HG03039 (cell line): ENCODE data around the gene PXDC1.
A peak's percentile ranks its signal among the peaks of the same experiment; 100 is the strongest.

ENCODE experiments used
- ATAC-seq: cut with Tn5 transposase; IDR thresholded peaks from one replicate; pipeline ENCODE4 v1.9.1; 2021; ENCODE audit warnings: mild to moderate bottlenecking, moderate library complexity; ENCODE audit not compliant: unreplicated experiment

The PXDC1 gene, protein sequence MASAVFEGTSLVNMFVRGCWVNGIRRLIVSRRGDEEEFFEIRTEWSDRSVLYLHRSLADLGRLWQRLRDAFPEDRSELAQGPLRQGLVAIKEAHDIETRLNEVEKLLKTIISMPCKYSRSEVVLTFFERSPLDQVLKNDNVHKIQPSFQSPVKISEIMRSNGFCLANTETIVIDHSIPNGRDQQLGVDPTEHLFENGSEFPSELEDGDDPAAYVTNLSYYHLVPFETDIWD

DNA sequence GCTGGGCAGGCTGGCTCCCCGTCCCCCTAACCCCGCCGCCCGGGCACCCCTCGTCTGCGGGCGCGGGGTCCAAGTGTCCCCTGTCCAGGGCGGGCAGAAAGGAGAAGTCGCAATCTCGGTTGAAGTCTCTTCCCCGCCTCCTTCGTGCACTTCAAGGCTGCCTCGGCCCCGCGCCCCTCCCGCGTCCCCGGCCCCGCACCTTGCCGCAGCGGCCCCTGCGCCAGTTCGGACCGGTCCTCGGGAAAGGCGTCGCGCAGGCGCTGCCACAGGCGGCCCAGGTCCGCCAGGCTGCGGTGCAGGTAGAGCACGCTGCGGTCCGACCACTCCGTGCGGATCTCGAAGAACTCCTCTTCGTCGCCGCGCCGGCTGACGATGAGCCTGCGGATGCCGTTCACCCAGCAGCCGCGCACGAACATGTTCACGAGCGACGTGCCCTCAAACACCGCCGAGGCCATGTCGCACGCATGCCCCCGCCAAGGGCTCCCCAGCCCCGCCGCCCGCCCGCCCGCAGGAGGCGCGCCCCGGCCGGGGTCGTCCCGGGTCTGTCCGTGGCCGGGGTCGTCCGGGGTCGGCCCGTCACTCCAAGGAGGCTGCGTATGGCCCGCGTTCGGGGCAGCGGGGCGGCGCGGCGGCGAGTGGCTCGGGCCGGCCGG, at the start of gene PXDC1:
TSS of gene PXDC1 (minus strand) at position 637 of the 653 bp plus-strand sequence. CDS start at position 455, 182 bp downstream.
- ATAC-seq = no peak

DNA sequence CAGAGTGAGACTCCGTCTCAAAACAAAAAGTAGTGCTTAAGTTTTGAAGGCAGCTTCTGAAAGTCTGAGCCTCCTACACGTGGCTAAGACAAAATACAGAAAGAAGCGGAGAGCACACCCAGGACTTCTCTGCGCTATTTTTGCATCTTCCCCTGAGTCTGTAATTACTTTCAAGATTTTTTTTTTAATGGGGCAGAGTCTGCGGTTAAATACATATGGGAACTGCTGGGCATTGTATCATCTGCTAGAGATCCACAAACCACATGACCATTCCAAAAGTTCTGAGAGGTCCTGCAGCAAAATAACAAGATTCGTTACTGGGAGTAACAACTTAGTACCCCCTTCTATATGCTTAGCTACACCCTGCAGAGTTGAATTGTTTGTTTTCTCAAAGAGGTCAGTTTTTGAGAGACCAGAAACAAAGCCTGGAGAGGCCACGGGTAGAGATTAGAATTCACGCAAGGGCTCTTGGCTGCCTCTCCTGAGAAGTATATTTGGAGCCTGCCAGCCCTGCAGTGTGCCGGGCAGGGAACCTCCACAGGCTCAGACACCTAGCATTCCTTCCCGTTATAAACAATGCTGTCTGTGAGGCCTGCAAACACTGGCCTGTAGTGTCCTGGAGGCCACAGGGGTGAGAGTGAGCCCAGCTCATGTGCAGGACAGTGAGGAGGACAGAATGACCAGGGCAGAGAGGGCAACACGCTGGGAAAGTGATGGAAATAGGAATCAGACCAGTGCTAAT, 49.5 kb upstream of the PXDC1 start:
- no peak for ATAC-seq

- ATAC-seq = no peak
Measured at GRCh38 chr6:3799719-3800118, 48.2 kb upstream of the PXDC1 start.

DNA sequence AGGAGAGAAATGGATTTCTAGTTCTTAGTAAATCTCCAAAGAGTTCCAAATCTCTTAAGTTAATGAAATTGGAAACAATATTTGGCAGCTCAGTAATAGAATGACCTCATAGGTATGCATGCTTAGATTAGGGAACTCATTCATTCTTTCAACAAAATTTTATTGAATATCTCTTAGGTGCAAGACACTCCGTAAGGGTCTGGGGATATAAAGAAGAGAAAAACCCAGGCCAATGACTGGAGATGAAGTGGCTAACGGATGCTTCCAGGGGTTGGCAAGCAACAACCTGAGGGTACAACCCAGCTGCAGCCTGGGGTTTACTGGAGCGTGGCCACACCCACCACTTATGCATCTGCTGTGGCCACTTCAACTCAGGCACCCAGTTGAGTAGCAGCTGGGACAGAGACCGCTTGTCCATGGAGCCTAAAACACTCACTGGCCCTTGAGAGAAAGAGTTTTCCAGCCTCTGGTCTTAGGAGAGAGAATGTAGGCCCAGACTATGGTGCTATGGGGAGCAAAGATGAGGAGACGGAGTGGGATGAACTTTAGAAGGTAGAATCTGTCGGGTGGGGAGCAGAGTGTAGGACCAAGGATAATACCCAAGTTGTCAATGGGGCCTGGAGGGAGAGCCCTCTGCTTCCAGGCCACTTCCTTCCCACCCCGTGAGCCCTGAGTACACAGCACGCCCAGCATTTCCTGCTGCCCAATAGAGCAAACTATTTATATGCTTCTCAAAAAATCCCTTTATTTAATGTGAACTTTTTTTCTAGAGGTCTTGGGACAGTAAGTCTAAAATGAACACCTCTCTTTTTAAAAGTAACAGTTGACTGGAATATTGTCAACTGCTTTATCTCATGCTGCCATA, 46.8 kb upstream of the PXDC1 start:
- no peak for ATAC-seq

DNA sequence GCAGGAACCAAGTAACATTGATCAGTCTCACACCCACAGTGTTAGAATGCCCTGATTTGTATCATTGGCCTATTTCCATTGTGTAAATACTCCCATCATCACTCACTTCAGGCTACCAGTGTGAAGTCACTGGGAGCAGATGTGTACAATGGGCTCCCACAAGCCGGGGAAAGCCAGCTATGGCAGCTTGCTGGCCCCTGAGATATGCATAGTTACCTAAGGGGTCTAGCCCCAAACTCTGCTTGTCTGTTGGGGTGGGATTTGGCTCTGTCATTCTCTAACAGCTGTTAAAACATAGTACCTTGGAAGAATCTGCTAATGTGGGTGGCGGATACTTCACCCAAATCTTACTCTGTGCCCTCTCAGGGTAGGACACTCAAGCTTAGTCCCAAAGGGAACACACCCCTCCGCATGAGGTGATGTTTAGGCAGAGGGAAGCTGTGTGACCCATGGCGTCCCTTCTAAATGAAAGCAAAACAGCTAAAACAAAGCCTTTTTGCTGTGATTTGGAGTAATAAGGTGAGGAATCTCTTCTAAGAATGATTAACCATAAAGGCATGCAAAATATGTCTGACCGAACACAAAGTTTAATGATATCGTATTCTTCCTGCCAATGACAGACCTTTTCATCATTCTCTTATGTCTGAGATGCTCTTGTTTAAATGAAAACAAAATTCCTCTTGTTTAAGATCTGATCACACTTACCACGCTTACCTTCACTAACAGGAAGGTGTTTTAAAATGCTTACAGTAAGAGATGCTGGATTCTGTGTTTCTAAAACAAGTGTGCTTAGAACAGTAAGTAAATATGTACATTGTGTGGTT, 45.9 kb upstream of the PXDC1 start:
- ATAC-seq = no peak

DNA sequence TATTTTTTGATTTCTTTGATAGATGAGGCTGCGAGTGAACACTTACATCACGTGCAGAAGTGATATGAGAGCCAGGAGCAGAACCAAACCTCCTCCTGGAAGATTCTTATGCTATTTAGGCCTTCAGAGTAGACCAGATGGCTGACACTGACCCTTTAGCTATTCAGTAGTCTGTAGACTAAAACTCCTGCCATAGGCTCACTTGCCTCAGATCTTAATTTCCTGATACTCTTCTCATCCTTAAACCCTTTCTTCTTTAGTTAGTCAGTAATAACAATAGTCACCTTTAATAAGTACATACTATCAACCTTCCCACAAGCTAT, 45.2 kb upstream of the PXDC1 start:
- ATAC-seq = no peak

DNA sequence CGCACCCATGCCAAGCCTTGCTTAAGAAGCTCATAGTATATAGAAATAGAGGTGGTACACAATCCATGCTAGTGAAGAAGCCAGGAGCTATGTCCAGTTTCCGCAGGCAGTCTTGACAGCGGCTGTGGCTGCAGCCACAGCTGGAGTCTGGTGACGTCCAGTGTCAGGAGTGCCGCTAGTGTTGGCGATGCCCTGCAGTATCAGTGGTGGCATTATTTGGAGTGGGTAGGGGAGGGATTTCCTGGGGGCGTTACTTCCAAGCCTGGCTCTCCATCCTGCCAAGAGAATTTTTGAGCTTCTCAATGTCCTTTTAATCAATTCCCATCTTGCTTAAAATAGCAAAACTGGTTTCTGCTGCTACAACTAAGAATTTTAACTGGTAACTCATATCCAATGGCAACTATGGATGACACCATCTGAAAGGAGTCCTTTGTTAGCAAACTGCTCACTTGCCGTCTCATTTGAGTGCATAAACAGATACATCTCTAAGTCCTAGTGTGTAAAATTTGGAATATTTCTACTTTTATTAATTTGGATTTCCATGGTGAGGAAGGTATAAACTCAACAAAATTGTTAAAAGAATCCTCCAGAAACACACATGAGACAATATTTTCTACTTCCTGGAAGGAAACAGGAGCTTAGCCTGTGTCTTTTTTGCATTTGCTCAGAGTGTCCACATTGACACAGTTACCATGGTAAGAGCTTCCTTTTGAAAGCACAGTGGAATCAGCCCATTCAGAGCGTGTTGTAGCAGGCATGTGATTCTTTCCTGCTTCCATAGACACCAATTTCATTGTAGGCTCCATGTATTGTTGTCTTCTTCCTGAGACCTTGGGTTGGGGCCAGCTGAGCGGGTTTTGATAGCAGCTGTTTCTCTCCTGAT, 44.6 kb upstream of the PXDC1 start:
- no peak for ATAC-seq

- ATAC-seq = peak; percentile 62
Measured at GRCh38 chr6:3794092-3794491, 42.6 kb upstream of the PXDC1 start.

- no peak for ATAC-seq
Measured at GRCh38 chr6:3793545-3793944, 42.0 kb upstream of the PXDC1 start.

GRCh38 chr6:3791526-3792203, 40.2 kb upstream of the PXDC1 start:
- no peak for ATAC-seq

- no peak for ATAC-seq
Measured at GRCh38 chr6:3789896-3790558, 38.5 kb upstream of the PXDC1 start.

DNA sequence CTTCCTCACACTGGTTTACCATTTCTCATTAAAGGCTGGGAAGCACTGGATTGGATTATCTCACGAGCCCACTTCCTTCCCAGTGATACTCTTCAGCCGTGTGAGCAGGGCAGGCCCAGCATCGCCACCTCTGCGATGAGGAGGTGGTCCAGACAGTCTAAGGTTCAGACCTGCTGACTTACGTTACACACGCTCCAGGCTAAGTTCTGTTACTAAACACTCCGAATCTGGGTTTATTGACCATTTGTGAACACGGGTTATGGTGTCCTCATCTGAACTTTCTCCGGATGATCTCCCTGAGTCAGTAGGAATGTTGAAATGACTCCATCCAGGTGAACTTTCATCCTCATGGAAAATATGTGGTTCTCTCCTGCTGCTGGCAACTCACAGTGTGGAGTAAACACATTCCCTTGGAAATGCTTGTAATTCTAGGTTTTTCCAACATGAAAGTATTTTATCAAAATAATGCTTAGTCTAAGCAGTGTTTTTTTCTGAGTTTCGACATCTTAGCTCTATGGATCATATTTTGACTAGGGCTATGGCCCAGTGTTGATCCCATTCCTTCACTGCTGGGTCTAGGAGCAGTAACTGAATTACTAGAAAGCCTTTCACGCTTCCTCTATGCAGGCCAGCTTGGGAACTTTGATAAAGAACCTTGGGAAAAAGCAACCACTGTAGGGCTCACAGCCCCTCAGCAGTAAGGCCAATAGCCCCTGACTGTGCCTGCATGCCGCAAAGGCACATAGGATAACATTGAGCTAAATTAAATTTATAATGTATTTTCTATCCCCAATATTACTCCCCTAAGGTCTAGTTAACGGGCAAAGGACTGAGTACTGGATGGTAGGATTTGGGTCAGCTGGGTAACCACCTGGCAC, 37.7 kb upstream of the PXDC1 start:
- no peak for ATAC-seq

GRCh38 chr6:3788408-3789017, 37.0 kb upstream of the PXDC1 start:
- no peak for ATAC-seq

GRCh38 chr6:3786141-3786540, 34.6 kb upstream of the PXDC1 start:
- no peak for ATAC-seq

- no peak for ATAC-seq
Measured at GRCh38 chr6:3785745-3786098, 34.2 kb upstream of the PXDC1 start.

DNA sequence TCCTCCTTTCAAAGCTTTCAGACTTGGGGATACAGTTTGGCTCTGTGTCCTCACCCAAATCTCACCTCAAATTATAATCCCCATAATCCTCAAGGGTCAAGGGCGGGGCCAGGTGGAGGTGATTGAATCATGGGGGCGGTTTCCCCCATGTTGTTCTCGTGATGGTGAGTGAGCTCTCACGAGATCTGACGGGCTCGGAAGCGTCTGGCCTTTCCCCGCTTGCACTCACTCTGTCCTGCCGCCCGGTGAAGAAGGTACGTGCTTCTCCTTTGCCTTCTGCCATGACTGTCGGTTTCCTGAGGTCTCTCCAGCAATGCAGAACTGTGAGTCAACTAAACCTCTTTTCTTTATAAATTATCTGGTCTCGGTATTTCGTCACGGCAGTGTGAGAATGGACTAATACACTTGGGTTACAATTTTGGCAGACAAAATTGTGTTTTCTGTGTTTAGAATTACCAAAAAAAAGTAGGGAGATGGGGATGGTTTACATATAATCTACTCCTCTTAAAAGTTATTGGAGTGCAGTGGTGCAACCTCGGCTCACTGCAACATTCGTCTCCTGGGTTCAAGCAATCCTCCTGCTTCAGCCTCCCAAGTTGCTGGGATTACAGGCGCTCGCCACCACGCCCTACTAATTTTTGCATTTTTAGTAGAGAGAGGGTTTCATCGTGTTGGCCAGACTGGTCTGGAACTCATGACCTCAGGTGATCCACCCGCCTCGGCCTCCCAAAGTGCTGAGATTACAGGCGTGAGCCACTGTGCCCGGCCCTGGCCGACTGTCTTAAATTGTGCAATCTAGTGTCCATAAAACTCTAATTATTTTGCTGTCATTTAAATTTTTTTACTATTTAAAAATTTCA, 33.6 kb upstream of the PXDC1 start:
- ATAC-seq = no peak
